A673 (cell line): Measurements from ENCODE around the gene PLEKHB2. TPM values are rescaled to one million over a fixed set of nuclear protein-coding genes. Genes with fewer than 3 reads are reported as not detected.

Source experiments
- BruUV-seq: library from RNA; stranded (reverse); fragments of 400-500 nt; replicated peaks from 2 replicates; lab custom pipeline; 2021; lab: Mats Ljungman, UMichigan
- CTCF ChIA-PET: fragments of 300-600 bp; sonication (Branson Sonifier 250); formaldehyde crosslinking; loops from one replicate; lab custom pipeline; 2022; ENCODE audit warnings: antibody characterized with exemption; lab: Charles Lee
- POLR2A ChIA-PET: fragments of 300-600 bp; sonication (Branson Sonifier 250); formaldehyde crosslinking; loops from one replicate; lab custom pipeline; 2022; ENCODE audit warnings: antibody characterized with exemption; ENCODE audit not compliant: low non-redundant PET; lab: Charles Lee
- DNase-seq: peaks from one replicate; pipeline ENCODE4 v3.0.0-alpha.2; 2015; ENCODE audit warnings: low spot score
- H3K27ac ChIP-seq: fragments of 200-600 bp; sonication (generic); 2 replicates; pipeline ENCODE4 v1.5.1; 2016; ENCODE audit warnings: mixed run types, low read depth, mild to moderate bottlenecking, mixed read lengths, antibody characterized with exemption, low read length; ENCODE audit not compliant: poor library complexity, severe bottlenecking
- H3K27me3 ChIP-seq: fragments of 200-600 bp; sonication (generic); replicated peaks from 2 replicates; pipeline ENCODE4 v1.6.1; 2017; ENCODE audit warnings: mixed run types, low read depth, mild to moderate bottlenecking, mixed read lengths, antibody characterized with exemption, low read length; ENCODE audit not compliant: insufficient read depth, poor library complexity
- H3K36me3 ChIP-seq: fragments of 200-600 bp; sonication (generic); 2 replicates; pipeline ENCODE4 v1.6.1; 2016; ENCODE audit warnings: mixed run types, mild to moderate bottlenecking, mixed read lengths, antibody characterized with exemption, low read length; ENCODE audit not compliant: insufficient read depth, poor library complexity, severe bottlenecking
- H3K4me1 ChIP-seq: fragments of 200-600 bp; sonication (generic); 2 replicates; pipeline ENCODE4 v1.6.1; 2017; ENCODE audit warnings: mixed run types, mild to moderate bottlenecking, mixed read lengths, antibody characterized with exemption, low read length; ENCODE audit not compliant: insufficient read depth, poor library complexity, severe bottlenecking
- H3K4me3 ChIP-seq: fragments of 200-600 bp; sonication (generic); 2 replicates; pipeline ENCODE4 v1.5.1; 2016; ENCODE audit warnings: low read depth, mixed run types, mild to moderate bottlenecking, mixed read lengths, low read length; ENCODE audit not compliant: poor library complexity, severe bottlenecking
- H3K9me3 ChIP-seq: fragments of 200-600 bp; sonication (generic); 2 replicates; pipeline ENCODE4 v1.6.1; 2016; ENCODE audit warnings: mixed run types, low read depth, mild to moderate bottlenecking, mixed read lengths, antibody characterized with exemption, low read length; ENCODE audit not compliant: poor library complexity, severe bottlenecking
- EZH2 ChIP-seq: fragments of 200-600 bp; sonication (generic); IDR thresholded peaks from 2 replicates; pipeline ENCODE4 v1.6.1; 2017; ENCODE audit warnings: borderline replicate concordance, low read depth, mild to moderate bottlenecking, mixed read lengths, antibody characterized with exemption, low read length; ENCODE audit not compliant: poor library complexity, severe bottlenecking
- intact Hi-C: fragments of 100-400 bp; cut with micrococcal nuclease; formaldehyde crosslinking; loops from one replicate; pipeline ENCODE4 v1.10.0; 2022; ENCODE audit not compliant: unreplicated experiment
- total RNA-seq: library from RNA; stranded (reverse); gene quantifications from 2 replicates; pipeline ENCODE4 v1.2.3, GENCODE V29; 2021
- TF ChIP-seq, protein P1 (sequence below): fragments of 300-800, 200-600 bp; sonication (generic); conservative IDR thresholded peaks from 2 replicates; pipeline ENCODE4 v1.5.1; 2017; ENCODE audit warnings: low read depth, mild to moderate bottlenecking, antibody characterized with exemption, low read length, moderate library complexity, mixed read lengths

PLEKHB2 gene
- total RNA-seq, 1 experiment from 2014 or later, result 63.8 TPM

GRCh38 chr2:131103165-131103564 is 2.0 kb upstream of the PLEKHB2 start:
- intact Hi-C loops, result no loop called here
- no TSS peak for BruUV-seq
- ChIA-PET CTCF (no interaction called here), POLR2A (interaction anchor here (0.5 kb wide), 1 partner anchor 8 kb away, joined by 3 read pairs; no protein-coding TSS in a partner anchor)
- no peaks in the 10 kb centered on the region for H3K36me3 ChIP-seq
- no peaks in the 10 kb centered on the region for H3K9me3 ChIP-seq
- TF ChIP-seq, protein P1, sequence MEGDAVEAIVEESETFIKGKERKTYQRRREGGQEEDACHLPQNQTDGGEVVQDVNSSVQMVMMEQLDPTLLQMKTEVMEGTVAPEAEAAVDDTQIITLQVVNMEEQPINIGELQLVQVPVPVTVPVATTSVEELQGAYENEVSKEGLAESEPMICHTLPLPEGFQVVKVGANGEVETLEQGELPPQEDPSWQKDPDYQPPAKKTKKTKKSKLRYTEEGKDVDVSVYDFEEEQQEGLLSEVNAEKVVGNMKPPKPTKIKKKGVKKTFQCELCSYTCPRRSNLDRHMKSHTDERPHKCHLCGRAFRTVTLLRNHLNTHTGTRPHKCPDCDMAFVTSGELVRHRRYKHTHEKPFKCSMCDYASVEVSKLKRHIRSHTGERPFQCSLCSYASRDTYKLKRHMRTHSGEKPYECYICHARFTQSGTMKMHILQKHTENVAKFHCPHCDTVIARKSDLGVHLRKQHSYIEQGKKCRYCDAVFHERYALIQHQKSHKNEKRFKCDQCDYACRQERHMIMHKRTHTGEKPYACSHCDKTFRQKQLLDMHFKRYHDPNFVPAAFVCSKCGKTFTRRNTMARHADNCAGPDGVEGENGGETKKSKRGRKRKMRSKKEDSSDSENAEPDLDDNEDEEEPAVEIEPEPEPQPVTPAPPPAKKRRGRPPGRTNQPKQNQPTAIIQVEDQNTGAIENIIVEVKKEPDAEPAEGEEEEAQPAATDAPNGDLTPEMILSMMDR, result no peak
- no peak for TF ChIP-seq EZH2
- H3K27ac ChIP-seq, result no peak overlapping the region
- no peaks in the 10 kb centered on the region for H3K27me3 ChIP-seq
- peaks cover 14% of the 10 kb centered on the region for H3K4me1 ChIP-seq
- DNase-seq, result no peak
- H3K4me3 ChIP-seq, result no peak overlapping the region

DNA sequence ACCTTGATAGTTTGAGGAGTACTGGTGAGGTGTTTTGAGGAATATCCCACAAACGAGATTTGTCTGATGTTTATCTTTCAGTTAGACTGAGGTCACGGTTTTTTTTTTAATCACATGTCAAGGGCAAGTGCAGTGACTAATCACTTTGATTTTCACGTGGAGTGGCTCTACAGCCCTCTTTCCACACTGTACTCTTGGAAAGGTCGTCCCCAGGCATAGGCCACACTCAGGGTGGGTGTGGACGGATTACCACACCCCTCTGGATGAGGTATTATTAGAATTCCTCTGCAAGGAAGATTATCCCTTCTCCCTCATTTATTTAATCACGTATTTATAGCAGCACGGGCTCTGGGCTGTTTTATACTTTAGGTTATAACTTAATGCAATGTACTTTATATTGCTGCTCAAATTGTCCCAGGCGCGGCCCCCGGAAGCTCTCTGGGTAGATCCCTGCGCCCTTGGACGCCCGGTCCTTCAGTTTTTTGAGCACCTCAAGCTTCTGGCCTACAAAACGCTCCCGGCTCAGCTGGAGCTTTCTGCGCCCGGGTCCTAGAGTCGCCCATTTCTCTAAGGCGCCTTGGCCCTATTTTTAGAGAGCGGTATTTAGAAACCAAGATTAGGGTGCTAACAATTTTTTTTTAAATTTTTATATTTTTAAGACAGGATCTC is 515 bp upstream of the PLEKHB2 start:
- Histone ChIP-seq H3K4me3 (peak overlapping the region; percentile 96), H3K27me3 (no peaks in the 10 kb centered on the region), H3K36me3 (no peaks in the 10 kb centered on the region), H3K4me1 (peaks cover 14% of the 10 kb centered on the region), H3K9me3 (no peaks in the 10 kb centered on the region), H3K27ac (peak overlapping the region; percentile 92)
- BruUV-seq, result TSS peak; percentile 84
- peak; percentile 89 for DNase-seq
- TF ChIP-seq, protein P1, result no peak
- no peak for TF ChIP-seq EZH2
- ChIA-PET CTCF (no interaction called here), POLR2A (interaction anchor here (0.6 kb wide), 1 partner anchor 24 kb away, joined by 9 read pairs; no protein-coding TSS in a partner anchor)
- intact Hi-C loops, result no loop called here

DNA sequence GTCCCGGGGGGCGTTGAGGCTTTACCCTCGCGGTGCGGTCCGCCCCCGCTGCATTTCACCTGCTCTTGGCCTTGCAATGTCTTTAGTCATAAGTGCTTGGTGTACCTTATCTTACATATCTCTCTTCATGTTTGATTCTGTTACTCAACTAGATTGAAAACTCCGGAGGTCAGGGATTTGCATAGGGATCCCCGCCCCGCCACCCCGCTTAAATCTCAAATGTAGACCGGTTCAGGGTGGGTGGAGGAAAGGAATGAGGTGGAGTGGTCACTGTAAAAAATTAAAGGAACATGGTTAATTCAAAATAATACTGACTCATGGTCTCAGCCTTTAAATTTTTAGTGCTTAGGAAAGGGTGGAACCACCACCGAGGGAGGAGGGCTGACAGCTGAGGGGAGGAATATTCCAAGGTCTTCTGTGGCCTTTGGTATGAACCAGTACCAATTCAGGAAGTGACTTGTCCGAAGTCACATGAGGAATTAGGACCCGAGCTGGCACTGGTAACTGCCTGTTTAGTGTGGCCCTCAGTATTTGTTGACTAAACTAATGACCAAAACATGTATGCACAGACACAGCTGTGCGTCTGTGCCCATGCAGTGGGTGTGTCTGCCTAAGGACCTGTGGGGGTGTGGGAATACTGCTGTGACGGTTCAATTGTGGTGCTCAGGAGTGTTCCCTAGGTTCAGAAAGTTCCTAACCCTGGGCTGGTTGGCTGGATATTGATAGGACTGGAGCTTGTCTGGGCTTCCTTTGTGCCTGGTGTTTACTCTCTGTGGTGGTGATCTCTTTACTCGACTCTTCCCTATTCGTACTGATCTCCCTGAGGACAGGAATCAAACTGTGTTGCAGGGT is 1.0 kb downstream of the PLEKHB2 start:
- no peaks in the 10 kb centered on the region for H3K27me3 ChIP-seq
- ChIA-PET POLR2A (no interaction called here), CTCF (no interaction called here)
- peak overlapping the region; percentile 92 for H3K27ac ChIP-seq
- TF ChIP-seq, protein P1, result no peak
- TF ChIP-seq EZH2, result no peak
- BruUV-seq, result TSS peak; percentile 55
- no peaks in the 10 kb centered on the region for H3K9me3 ChIP-seq
- intact Hi-C loops, result no loop called here
- peak overlapping the region; percentile 96 for H3K4me3 ChIP-seq
- no peak for DNase-seq
- H3K36me3 ChIP-seq, result no peaks in the 10 kb centered on the region
- peaks cover 14% of the 10 kb centered on the region for H3K4me1 ChIP-seq
